ENCODE measurements around the gene SLC40A1. TPM values are rescaled to one million over a fixed set of nuclear protein-coding genes. Genes with fewer than 3 reads are reported as not detected.

SLC40A1 gene
- total and polyA plus RNA-seq, 10 of the 15 experiments (the other 5 are each of a cell fraction or from before 2014, with no cell fraction given), result 0.01 to 0.38 (median 0.08) TPM; not detected in 7

DNA sequence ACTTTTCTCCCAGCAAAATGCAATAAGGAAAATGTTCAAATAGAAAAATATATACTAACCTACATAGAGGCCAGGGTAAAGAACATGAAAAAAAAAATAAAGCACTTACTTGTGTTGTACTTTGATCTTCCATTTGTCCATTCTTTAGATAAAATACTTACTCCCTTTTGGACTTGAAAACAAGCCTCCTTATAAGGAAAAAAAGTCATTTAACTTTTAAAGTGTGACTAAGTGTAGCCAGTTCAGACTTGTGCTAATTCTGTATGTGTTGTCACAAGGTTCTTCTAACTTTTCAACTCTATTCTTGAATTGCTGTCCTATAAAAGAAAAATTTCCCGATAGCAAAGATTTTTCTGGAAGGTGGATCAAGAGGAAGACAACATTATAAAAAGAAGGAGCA is 23.2 kb downstream of the SLC40A1 start (continued):
- TF ChIP-seq, protein P1, sequence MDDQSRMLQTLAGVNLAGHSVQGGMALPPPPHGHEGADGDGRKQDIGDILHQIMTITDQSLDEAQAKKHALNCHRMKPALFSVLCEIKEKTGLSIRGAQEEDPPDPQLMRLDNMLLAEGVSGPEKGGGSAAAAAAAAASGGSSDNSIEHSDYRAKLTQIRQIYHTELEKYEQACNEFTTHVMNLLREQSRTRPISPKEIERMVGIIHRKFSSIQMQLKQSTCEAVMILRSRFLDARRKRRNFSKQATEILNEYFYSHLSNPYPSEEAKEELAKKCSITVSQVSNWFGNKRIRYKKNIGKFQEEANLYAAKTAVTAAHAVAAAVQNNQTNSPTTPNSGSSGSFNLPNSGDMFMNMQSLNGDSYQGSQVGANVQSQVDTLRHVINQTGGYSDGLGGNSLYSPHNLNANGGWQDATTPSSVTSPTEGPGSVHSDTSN (IDR thresholded peaks at IDR 0.05; ENCODE audit: insufficient replicate concordance, low read depth, low read length), result no peak
- TF ChIP-seq, protein P2, sequence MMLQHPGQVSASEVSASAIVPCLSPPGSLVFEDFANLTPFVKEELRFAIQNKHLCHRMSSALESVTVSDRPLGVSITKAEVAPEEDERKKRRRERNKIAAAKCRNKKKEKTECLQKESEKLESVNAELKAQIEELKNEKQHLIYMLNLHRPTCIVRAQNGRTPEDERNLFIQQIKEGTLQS (IDR thresholded peaks at IDR 0.05; ENCODE audit: borderline replicate concordance, extremely low read depth, low read depth, low read length), result no peak
- no peak for TF ChIP-seq NRF1 (conservative IDR thresholded peaks at IDR 0.05; ENCODE audit: low read depth, low read length)

DNA sequence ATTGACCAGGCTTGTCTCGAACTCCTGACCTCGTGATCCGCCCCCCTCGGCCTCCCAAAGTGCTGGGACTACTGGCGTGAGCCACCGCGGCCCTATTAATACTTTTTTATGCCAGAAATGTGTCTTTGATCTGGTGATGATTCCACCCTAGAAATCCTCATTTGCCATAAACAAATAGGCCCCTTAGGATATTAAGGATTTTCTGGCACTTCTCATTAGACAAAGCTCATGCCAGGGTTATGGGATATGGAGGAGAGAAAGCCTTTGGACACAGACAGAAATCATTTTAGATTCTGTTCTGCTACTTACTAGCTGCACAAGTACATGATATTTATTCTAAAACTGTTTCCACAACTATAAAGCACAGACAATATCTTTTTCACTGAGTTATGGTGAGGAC is 24.1 kb downstream of the SLC40A1 start:
- Histone ChIP-seq H3K36me3 (ENCODE audit: control insufficient read depth in 2 of 2, insufficient read depth in 2 of 2, low read length in 1 of 2) (no peaks in the 10 kb centered on the region), H3K27ac (ENCODE audit: control insufficient read depth, insufficient read depth) (no peak overlapping the region), H3K4me1 (ENCODE audit: control insufficient read depth, insufficient read depth, low read length) (no peaks in the 10 kb centered on the region), H3K27me3 (replicated peaks in 1 of 2; ENCODE audit: control insufficient read depth in 2 of 2, insufficient read depth in 2 of 2, low read length in 1 of 2) (no peaks in the 10 kb centered on the region), H3K4me3 (no peak overlapping the region), H3K4me2 (ENCODE audit: control insufficient read depth, insufficient read depth) (no peak overlapping the region), H3K9ac (ENCODE audit: control insufficient read depth, insufficient read depth, low read length) (no peak overlapping the region), H4K20me1 (ENCODE audit: control insufficient read depth, insufficient read depth) (no peaks in the 10 kb centered on the region), H3K9me3 (replicated peaks; ENCODE audit: control insufficient read depth, insufficient read depth, low read length) (no peaks in the 10 kb centered on the region), H3K79me2 (ENCODE audit: control insufficient read depth, insufficient read depth, low read length) (no peaks in the 10 kb centered on the region), H2AFZ (ENCODE audit: control insufficient read depth, low read depth, low read length) (no peak overlapping the region)
- intact Hi-C loops (cut with micrococcal nuclease; ENCODE audit: unreplicated experiment), result no loop called here
- no peak for DNase-seq (ENCODE audit: low read depth, low spot score)
- RAD21 ChIA-PET (ENCODE audit: unreplicated experiment), result no interaction called here
- POLR2A ChIA-PET, result no interaction called here
- in situ Hi-C loops (cut with MboI), result no loop called here
- CTCF ChIA-PET, result interaction anchor here (0.7 kb wide), 1 partner anchor 21 kb away, joined by 3 read pairs; no protein-coding TSS in a partner anchor
- FAIRE-seq, result no peak
- BruUV-seq (replicated peaks), result no TSS peak
- no peak for ATAC-seq
- WGBS (ENCODE audit: insufficient coverage, insufficient replicate concordance, low lambda C conversion rate, missing lambda C conversion rate), result 40% methylated on average over 7 of the region's 7 CpGs
- SMC1A ChIA-PET (ENCODE audit: uncharacterized antibody, unreplicated experiment), result no interaction called here
- TF ChIP-seq SP1 (IDR thresholded peaks at IDR 0.05; ENCODE audit: low read depth, low read length) (no peak), HDAC6 (IDR thresholded peaks at IDR 0.05; ENCODE audit: unreplicated experiment) (no peak), STAT3 (IDR thresholded peaks at IDR 0.05; ENCODE audit: low read depth, low read length) (no peak), HDGF (IDR thresholded peaks at IDR 0.05) (no peak), SRF (IDR thresholded peaks at IDR 0.05; ENCODE audit: low read depth in 2 of 2, low read length in 2 of 2) (no peak), FOS (IDR thresholded peaks at IDR 0.05; ENCODE audit: borderline replicate concordance, extremely low read depth, insufficient read length) (no peak), RELA (IDR thresholded peaks at IDR 0.05; ENCODE audit: borderline replicate concordance, partially characterized antibody) (no peak), TCF7 (IDR thresholded peaks at IDR 0.05; ENCODE audit: borderline replicate concordance) (no peak), KAT2A (conservative IDR thresholded peaks at IDR 0.05; ENCODE audit: control insufficient read depth, low read depth, low read length) (no peak), POLR2AphosphoS5 (IDR thresholded peaks at IDR 0.05; ENCODE audit: low read length) (no peak)
- TF ChIP-seq, protein P3, sequence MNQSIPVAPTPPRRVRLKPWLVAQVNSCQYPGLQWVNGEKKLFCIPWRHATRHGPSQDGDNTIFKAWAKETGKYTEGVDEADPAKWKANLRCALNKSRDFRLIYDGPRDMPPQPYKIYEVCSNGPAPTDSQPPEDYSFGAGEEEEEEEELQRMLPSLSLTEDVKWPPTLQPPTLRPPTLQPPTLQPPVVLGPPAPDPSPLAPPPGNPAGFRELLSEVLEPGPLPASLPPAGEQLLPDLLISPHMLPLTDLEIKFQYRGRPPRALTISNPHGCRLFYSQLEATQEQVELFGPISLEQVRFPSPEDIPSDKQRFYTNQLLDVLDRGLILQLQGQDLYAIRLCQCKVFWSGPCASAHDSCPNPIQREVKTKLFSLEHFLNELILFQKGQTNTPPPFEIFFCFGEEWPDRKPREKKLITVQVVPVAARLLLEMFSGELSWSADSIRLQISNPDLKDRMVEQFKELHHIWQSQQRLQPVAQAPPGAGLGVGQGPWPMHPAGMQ (IDR thresholded peaks at IDR 0.05; ENCODE audit: borderline replicate concordance), result no peak
- TF ChIP-seq, protein P2 (IDR thresholded peaks at IDR 0.05; ENCODE audit: borderline replicate concordance, extremely low read depth, low read depth, low read length), result no peak
- TF ChIP-seq, protein P4, sequence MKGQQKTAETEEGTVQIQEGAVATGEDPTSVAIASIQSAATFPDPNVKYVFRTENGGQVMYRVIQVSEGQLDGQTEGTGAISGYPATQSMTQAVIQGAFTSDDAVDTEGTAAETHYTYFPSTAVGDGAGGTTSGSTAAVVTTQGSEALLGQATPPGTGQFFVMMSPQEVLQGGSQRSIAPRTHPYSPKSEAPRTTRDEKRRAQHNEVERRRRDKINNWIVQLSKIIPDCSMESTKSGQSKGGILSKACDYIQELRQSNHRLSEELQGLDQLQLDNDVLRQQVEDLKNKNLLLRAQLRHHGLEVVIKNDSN (IDR thresholded peaks at IDR 0.05; ENCODE audit: borderline replicate concordance, extremely low read length, insufficient read depth, low read depth, low read length), result no peak
- TF ChIP-seq, protein P5, sequence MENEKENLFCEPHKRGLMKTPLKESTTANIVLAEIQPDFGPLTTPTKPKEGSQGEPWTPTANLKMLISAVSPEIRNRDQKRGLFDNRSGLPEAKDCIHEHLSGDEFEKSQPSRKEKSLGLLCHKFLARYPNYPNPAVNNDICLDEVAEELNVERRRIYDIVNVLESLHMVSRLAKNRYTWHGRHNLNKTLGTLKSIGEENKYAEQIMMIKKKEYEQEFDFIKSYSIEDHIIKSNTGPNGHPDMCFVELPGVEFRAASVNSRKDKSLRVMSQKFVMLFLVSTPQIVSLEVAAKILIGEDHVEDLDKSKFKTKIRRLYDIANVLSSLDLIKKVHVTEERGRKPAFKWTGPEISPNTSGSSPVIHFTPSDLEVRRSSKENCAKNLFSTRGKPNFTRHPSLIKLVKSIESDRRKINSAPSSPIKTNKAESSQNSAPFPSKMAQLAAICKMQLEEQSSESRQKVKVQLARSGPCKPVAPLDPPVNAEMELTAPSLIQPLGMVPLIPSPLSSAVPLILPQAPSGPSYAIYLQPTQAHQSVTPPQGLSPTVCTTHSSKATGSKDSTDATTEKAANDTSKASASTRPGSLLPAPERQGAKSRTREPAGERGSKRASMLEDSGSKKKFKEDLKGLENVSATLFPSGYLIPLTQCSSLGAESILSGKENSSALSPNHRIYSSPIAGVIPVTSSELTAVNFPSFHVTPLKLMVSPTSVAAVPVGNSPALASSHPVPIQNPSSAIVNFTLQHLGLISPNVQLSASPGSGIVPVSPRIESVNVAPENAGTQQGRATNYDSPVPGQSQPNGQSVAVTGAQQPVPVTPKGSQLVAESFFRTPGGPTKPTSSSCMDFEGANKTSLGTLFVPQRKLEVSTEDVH (IDR thresholded peaks at IDR 0.05; ENCODE audit: low read depth, partially characterized antibody), result no peak

Measured in GM12878 (cell line).